Ovary (tissue), 3 donors: ENCODE measurements around the gene EIF2S1.

Experiments used
- EP300 ChIP-seq: sonication (generic); formaldehyde crosslinking; IDR thresholded peaks from one replicate; pipeline ENCODE4 v1.6.1; 2017; ENCODE audit warnings: antibody characterized with exemption
- POLR2A ChIP-seq: fragments of 450-650 bp; IDR thresholded peaks from one replicate; pipeline ENCODE4 v1.6.1; 2017; ENCODE audit warnings: antibody characterized with exemption, mild to moderate bottlenecking, moderate library complexity
- TF ChIP-seq, protein P1 (sequence below), 3 donors: fragments of 450-650 bp in 2 of 3; fragments of 200-600 bp in 1 of 3; IDR thresholded peaks; one replicate each; pipeline versions ENCODE4 v1.5.1 to v1.8.0; 2016 to 2022; ENCODE audit warnings: antibody characterized with exemption in 3 of 3, mild to moderate bottlenecking in 1 of 3
- donor health status: DM: no; HTN: no; CAD: no.

DNA sequence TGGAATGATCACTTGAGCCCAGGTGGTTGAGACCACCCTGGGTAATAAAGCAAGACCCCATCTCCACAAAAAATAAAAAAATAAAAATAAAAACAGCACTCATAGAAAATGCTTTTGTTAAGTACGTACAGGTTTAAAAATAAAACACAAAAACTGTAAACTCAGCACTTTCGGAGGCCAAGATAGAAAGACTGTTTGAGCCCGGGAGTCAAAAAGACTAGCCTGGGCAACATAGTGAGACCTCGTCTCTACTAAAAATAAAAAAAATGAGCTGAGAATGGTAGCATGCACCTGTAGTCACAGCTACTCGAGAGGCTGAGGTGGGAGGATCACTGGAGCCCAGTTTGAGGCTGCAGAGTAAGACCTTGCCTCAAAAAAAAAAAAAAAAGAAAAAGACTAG lies 8.1 kb upstream of the EIF2S1 start:
- TF ChIP-seq, protein P1, sequence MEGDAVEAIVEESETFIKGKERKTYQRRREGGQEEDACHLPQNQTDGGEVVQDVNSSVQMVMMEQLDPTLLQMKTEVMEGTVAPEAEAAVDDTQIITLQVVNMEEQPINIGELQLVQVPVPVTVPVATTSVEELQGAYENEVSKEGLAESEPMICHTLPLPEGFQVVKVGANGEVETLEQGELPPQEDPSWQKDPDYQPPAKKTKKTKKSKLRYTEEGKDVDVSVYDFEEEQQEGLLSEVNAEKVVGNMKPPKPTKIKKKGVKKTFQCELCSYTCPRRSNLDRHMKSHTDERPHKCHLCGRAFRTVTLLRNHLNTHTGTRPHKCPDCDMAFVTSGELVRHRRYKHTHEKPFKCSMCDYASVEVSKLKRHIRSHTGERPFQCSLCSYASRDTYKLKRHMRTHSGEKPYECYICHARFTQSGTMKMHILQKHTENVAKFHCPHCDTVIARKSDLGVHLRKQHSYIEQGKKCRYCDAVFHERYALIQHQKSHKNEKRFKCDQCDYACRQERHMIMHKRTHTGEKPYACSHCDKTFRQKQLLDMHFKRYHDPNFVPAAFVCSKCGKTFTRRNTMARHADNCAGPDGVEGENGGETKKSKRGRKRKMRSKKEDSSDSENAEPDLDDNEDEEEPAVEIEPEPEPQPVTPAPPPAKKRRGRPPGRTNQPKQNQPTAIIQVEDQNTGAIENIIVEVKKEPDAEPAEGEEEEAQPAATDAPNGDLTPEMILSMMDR (IDR thresholded peaks at IDR 0.05) = no peak
- no peak for TF ChIP-seq POLR2A
- TF ChIP-seq EP300 = no peak
